Measurements from ENCODE around the gene ACACA. TPM values are rescaled to one million over a fixed set of nuclear protein-coding genes. Genes with fewer than 3 reads are reported as not detected.
A peak's percentile ranks its signal among the peaks of the same experiment; 100 is the strongest.

ACACA gene
- total RNA-seq, 1 donor from 2014 or later, result 110 TPM

DNA sequence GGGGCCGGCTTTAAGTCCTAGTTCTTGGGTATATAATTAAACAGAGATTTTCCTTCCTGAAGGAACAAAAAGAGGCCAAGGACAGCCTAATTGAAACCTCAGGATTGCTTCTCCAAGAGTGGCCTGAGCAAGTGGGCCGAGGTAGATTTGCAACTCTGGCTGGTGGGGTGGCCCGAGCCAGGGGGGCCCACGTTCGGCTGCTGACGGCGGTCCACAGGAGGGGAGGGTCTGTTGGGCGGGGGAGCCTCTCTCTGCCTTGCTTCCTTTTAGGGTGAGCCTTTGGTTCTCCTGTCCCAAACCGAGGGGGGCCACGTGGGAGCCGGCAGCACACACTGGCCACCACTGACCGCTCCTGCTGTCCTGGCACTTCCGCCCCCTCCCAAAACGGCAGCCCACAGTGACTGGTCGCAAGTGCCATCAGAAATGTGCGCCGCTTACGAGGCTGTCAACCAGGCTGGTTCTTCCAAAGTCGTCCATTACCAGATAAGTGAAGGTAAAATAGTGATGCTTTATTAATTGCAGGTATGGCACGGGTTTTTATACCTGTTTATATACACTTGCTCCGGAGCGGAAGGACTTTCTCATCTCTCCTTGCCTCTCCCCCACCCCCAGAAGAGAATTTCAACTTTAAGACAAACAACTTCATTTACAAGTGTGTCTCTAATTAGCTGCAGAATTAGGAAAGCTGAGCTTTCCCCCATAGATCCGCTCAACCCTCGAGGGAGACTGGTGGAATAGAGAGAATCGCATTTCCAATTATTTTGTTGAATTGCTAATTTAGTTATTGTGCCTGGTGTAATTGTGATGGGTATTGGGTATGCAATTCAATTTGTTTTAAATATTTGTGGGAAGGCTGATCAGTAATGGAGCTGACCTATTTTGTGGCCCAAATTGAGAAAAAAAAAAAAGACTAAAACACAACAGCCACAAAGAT lies 340.0 kb downstream of the ACACA start:
- TF ChIP-seq, protein P1, sequence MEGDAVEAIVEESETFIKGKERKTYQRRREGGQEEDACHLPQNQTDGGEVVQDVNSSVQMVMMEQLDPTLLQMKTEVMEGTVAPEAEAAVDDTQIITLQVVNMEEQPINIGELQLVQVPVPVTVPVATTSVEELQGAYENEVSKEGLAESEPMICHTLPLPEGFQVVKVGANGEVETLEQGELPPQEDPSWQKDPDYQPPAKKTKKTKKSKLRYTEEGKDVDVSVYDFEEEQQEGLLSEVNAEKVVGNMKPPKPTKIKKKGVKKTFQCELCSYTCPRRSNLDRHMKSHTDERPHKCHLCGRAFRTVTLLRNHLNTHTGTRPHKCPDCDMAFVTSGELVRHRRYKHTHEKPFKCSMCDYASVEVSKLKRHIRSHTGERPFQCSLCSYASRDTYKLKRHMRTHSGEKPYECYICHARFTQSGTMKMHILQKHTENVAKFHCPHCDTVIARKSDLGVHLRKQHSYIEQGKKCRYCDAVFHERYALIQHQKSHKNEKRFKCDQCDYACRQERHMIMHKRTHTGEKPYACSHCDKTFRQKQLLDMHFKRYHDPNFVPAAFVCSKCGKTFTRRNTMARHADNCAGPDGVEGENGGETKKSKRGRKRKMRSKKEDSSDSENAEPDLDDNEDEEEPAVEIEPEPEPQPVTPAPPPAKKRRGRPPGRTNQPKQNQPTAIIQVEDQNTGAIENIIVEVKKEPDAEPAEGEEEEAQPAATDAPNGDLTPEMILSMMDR (IDR thresholded peaks at IDR 0.05), result no peak
- Histone ChIP-seq H3K36me3 (no peaks in the 10 kb centered on the region), H3K9me3 (no peaks in the 10 kb centered on the region), H3K4me1 (no peaks in the 10 kb centered on the region), H3K4me3 (no peak overlapping the region), H3K27me3 (peaks cover 9% of the 10 kb centered on the region), H3K27ac (no peak overlapping the region)
- intact Hi-C loops (cut with DNase I), result no loop called here
- ATAC-seq (no peak), DNase-seq (no peak)

DNA sequence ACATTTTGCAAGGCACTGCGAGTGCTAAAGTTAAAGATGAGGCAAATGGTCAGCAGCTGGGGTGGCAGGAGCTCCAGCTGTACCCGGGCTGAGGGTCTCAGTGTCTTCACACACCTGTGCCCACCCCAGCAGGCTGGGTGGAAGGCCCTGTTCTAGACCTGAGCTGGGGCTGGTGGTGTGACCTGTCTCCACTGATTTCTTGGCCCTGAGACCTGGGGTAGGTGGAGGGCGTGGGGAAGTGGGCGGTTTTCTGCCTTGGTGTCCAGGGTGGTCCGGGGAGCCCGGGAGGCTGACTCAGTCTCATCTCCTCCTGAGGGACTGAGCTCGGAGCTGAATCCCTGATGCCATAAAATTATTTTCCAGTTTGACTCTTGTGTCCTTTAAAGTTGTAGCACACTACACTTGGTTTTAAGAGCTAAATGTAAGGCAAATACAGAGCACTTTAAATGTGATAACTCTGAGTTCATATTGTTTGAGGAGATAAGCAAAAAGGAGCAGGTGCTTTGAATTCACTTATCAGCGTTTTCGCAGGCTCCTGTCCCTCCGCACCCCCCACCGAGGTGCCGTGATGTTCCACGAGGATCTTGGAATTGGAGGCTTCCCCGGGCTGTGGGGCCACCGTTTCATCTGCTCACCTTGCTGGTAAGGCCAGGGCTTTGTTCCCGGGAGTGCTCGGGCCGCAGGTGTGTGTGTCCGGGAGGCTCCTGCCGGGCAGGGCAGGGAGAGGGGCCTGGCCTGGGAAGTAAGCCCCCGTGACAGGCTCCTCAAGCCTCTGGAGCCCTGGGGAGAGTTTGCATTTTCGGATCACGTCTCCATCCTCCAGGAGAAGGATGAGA lies 340.9 kb downstream of the ACACA start:
- no peak overlapping the region for H3K27ac ChIP-seq
- intact Hi-C loops (cut with DNase I), result no loop called here
- H3K4me1 ChIP-seq, result no peaks in the 10 kb centered on the region
- DNase-seq (no peak), ATAC-seq (peak; percentile 27)
- no peaks in the 10 kb centered on the region for H3K36me3 ChIP-seq
- TF ChIP-seq, protein P1 (IDR thresholded peaks at IDR 0.05), result no peak
- no peaks in the 10 kb centered on the region for H3K9me3 ChIP-seq
- H3K4me3 ChIP-seq, result no peak overlapping the region
- H3K27me3 ChIP-seq, result peaks cover 9% of the 10 kb centered on the region

DNA sequence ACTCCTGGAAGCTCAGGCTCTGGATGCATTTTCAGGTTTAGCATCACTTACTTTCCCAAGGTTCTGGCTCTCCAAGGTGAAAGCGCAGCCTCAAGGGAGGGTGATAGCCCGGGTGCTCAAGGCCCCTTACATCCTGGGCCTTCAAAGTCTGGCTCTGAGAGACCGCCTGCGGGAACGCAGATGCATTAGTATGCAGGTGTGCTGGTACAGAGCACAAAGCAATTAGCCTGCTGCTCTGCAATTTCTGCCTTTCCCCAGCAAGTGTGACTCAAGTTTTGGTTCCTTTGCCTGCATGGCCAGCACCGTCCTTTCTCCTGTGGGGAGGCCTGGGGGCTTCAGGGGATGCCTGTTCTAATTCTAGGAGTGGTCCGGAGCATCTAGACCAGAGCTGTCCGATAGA lies 341.7 kb downstream of the ACACA start:
- H3K9me3 ChIP-seq, result no peaks in the 10 kb centered on the region
- no peak for ATAC-seq
- DNase-seq, result no peak
- no peak overlapping the region for H3K27ac ChIP-seq
- H3K36me3 ChIP-seq, result no peaks in the 10 kb centered on the region
- H3K4me3 ChIP-seq, result no peak overlapping the region
- TF ChIP-seq, protein P1 (IDR thresholded peaks at IDR 0.05), result no peak
- no peaks in the 10 kb centered on the region for H3K4me1 ChIP-seq
- intact Hi-C loops (cut with DNase I), result no loop called here
- H3K27me3 ChIP-seq, result peaks cover 9% of the 10 kb centered on the region

DNA sequence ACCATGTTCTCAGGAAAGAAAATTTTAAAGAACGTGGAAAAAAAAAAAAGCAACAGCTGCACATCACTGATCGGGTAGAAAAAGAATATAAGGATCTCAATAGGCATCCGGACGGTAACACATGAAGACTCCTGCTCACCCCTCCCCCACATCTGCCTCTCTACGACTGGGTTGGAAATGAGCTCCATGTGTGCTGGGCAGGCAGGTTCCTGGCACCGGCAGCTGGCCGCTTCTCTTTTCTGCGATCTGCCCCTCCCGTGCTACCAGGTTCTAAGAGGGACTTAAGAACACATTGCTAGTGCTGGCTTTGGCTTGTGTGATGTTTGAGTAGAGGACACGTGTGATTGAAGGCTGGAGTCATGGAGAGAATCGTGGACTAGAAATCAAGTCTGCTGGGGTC lies 342.4 kb downstream of the ACACA start:
- intact Hi-C loops (cut with DNase I), result no loop called here

DNA sequence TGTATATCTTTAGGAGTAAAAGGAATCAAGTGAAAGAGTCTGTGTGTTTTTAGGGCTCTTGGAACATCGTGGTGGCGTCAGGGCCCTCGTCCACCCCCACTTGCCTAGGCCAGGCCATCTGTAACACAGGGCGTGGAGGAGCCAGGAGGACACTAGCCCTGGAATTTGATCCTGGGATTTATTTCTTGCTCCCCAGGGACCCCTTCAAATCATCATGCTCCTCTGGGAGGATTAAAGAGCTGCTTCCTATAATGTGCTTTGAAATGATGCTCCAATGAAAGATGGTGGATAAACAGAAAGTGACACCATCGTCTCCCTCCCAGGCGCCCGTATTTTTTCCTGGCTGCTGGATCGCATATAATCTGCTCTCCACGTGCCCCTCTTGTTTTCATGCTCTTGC lies 344.6 kb downstream of the ACACA start:
- Histone ChIP-seq H3K27ac (no peak overlapping the region), H3K4me3 (no peak overlapping the region), H3K4me1 (no peaks in the 10 kb centered on the region), H3K9me3 (no peaks in the 10 kb centered on the region), H3K27me3 (peaks cover 9% of the 10 kb centered on the region), H3K36me3 (peaks cover 2% of the 10 kb centered on the region)
- TF ChIP-seq, protein P1 (IDR thresholded peaks at IDR 0.05), result no peak
- intact Hi-C loops (cut with DNase I), result no loop called here
- DNase-seq (peak; percentile 8), ATAC-seq (no peak)

More for the DNA sequence above, 342.4 kb downstream of the ACACA start:
- Histone ChIP-seq H3K27me3 (peaks cover 9% of the 10 kb centered on the region), H3K9me3 (no peaks in the 10 kb centered on the region), H3K4me3 (no peak overlapping the region), H3K36me3 (no peaks in the 10 kb centered on the region), H3K4me1 (no peaks in the 10 kb centered on the region), H3K27ac (no peak overlapping the region)
- DNase-seq, result no peak
- TF ChIP-seq, protein P1 (IDR thresholded peaks at IDR 0.05), result no peak
- ATAC-seq, result no peak

All from upper lobe of right lung (tissue), 1 donor.